Endodermal cell (in vitro differentiated cells): Measurements from ENCODE around the gene BICDL1. TPM values are rescaled to one million over a fixed set of nuclear protein-coding genes. Genes with fewer than 3 reads are reported as not detected.

Source experiments
- DNase-seq: peaks from one replicate; pipeline ENCODE4 v3.0.0-alpha.2; 2017
- H3K27ac ChIP-seq: 2 replicates; pipeline ENCODE4 v1.5.1; 2013; ENCODE audit warnings: mild to moderate bottlenecking, low read depth, low read length, moderate library complexity
- H3K27me3 ChIP-seq: 2 replicates; pipeline ENCODE4 v1.6.1; 2013; ENCODE audit warnings: mild to moderate bottlenecking, low read length, moderate library complexity; ENCODE audit not compliant: insufficient read depth, control insufficient read depth, poor library complexity, severe bottlenecking
- H3K36me3 ChIP-seq: 2 replicates; pipeline ENCODE4 v1.7.0; 2013; ENCODE audit warnings: mild to moderate bottlenecking, low read length, moderate library complexity; ENCODE audit not compliant: control insufficient read depth, insufficient read depth
- H3K4me1 ChIP-seq: one replicate; pipeline ENCODE4 v1.7.0; 2013; ENCODE audit warnings: low read length; ENCODE audit not compliant: control insufficient read depth, insufficient read depth
- H3K4me3 ChIP-seq: 2 replicates; pipeline ENCODE4 v1.5.1; 2013; ENCODE audit warnings: mild to moderate bottlenecking, low read length, moderate library complexity
- H3K9ac ChIP-seq: 2 replicates; pipeline ENCODE4 v1.6.1; 2013; ENCODE audit warnings: mild to moderate bottlenecking, low read length, moderate library complexity; ENCODE audit not compliant: poor library complexity, severe bottlenecking; ENCODE audit errors: extremely low read depth
- H3K9me3 ChIP-seq: 2 replicates; pipeline ENCODE4 v1.6.1; 2013; ENCODE audit warnings: mild to moderate bottlenecking, low read length, moderate library complexity; ENCODE audit not compliant: control insufficient read depth
- H3K27ac Mint-ChIP-seq: 2 replicates; pipeline ENCODE4 v1.8.0; 2020; ENCODE audit warnings: mixed read lengths
- H3K27me3 Mint-ChIP-seq: 2 replicates; pipeline ENCODE4 v1.8.0; 2021; ENCODE audit warnings: mild to moderate bottlenecking, mixed read lengths; ENCODE audit not compliant: insufficient read depth
- H3K36me3 Mint-ChIP-seq: 2 replicates; pipeline ENCODE4 v1.8.0; 2020; ENCODE audit warnings: low read depth, mixed read lengths
- H3K4me1 Mint-ChIP-seq: 2 replicates; pipeline ENCODE4 v1.8.0; 2020; ENCODE audit warnings: mixed read lengths
- H3K4me3 Mint-ChIP-seq: 2 replicates; pipeline ENCODE4 v1.8.0; 2020; ENCODE audit warnings: mild to moderate bottlenecking, moderate library complexity, mixed read lengths
- H3K9me3 Mint-ChIP-seq: 2 replicates; pipeline ENCODE4 v1.8.0; 2020; ENCODE audit warnings: mild to moderate bottlenecking, mixed read lengths
- CTCF ChIP-seq: fragments of 200-600 bp; sonication (generic); conservative IDR thresholded peaks from 2 replicates; pipeline ENCODE4 v1.5.0; 2021; ENCODE audit warnings: antibody characterized with exemption, mild to moderate bottlenecking
- WGBS, 2 experiments: methylation state at CpG; one replicate each; pipeline versions ENCODE4 v1.1.5 to v1.1.7; 2013; ENCODE audit warnings: missing lambda C conversion rate in 2 of 2, mixed read lengths in 1 of 2; ENCODE audit not compliant: insufficient coverage in 1 of 2, insufficient read length in 1 of 2; 5-methylcytosine and 5-hydroxymethylcytosine counted together
- total RNA-seq, 2 donors: library from RNA; stranded (reverse); fragmentation: NEBNext Ultra II Directional in 1 of 2; extraction: Animal tissue kit (Norgen Biotek cat#: 25700) in 1 of 2; gene quantifications; 2 replicates in 1 of 2; 3 replicates in 1 of 2; pipeline ENCODE4 v1.2.1, GENCODE V29; 2021

Gene BICDL1
- total RNA-seq, 2 donors from 2014 or later, result 14.5 to 22.3 TPM

DNA sequence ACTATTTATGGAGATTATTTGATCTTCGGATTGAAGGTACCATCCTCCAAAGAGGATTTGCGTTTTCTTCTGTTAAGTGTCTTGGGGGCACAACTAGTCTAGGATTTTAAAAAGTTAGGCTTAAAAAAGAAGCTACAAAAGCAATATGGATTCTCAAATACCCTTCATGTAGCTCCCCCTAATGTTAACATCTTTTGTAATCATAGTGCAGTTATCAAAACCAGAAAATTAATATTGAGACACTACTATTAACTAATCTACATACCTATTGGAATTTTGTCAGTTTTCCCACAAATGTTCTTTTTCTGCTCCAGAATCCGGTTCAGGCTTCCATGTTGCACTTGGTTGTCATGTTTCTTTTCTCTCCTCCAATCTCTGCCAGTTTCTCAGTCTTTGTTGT is 62.5 kb downstream of the BICDL1 start:
- no peak overlapping the region for H3K27ac Mint-ChIP-seq
- DNase-seq, result no peak
- Histone ChIP-seq H3K36me3 (no peaks in the 10 kb centered on the region), H3K4me3 (no peak overlapping the region), H3K27ac (no peak overlapping the region), H3K9me3 (no peaks in the 10 kb centered on the region), H3K27me3 (no peaks in the 10 kb centered on the region), H3K4me1 (no peaks in the 10 kb centered on the region), H3K9ac (no peak overlapping the region)
- no peak for TF ChIP-seq CTCF
- peaks cover 2% of the 10 kb centered on the region for H3K36me3 Mint-ChIP-seq
- 90 to 98% methylated on average over 2 to 3 of the region's 3 CpGs for WGBS, 2 experiments
- H3K27me3 Mint-ChIP-seq, result no peaks in the 10 kb centered on the region
- H3K4me3 Mint-ChIP-seq, result no peak overlapping the region
- peaks cover 11% of the 10 kb centered on the region for H3K9me3 Mint-ChIP-seq
- H3K4me1 Mint-ChIP-seq, result peaks cover 8% of the 10 kb centered on the region

DNA sequence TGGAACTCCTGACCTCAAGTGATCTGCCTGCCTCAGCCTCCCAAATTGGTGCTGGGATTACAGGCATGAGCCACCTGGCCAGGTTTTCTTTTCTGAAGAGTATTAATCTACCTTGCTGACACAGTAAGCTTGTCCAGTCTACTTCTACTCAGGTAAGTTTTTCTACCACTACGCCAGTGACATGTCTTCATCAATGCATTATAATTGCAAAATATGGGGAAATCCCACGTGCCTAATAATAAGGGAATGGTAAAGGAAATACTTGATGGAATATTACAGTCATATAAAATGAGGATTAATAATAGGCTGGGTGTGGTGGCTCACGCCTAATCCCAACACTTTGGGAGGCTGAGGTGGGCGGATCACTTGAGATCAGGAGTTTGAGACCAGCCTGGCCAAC is 65.3 kb downstream of the BICDL1 start:
- H3K27me3 Mint-ChIP-seq, result no peaks in the 10 kb centered on the region
- no peak overlapping the region for H3K27ac Mint-ChIP-seq
- no peaks in the 10 kb centered on the region for H3K36me3 ChIP-seq
- H3K36me3 Mint-ChIP-seq, result peaks cover 2% of the 10 kb centered on the region
- no peaks in the 10 kb centered on the region for H3K27me3 ChIP-seq
- no peak overlapping the region for H3K4me3 ChIP-seq
- H3K4me3 Mint-ChIP-seq, result no peak overlapping the region
- no peak for TF ChIP-seq CTCF
- H3K9ac ChIP-seq, result no peak overlapping the region
- peaks cover 11% of the 10 kb centered on the region for H3K9me3 Mint-ChIP-seq
- peaks cover 6% of the 10 kb centered on the region for H3K4me1 Mint-ChIP-seq
- 92% methylated on average over 4 of the region's 4 CpGs for WGBS, 2 experiments
- DNase-seq, result no peak
- H3K9me3 ChIP-seq, result no peaks in the 10 kb centered on the region
- H3K27ac ChIP-seq, result no peak overlapping the region
- no peaks in the 10 kb centered on the region for H3K4me1 ChIP-seq

GRCh38 chr12:120055231-120056000 is 66.4 kb downstream of the BICDL1 start:
- Mint-ChIP-seq H3K27me3 (no peaks in the 10 kb centered on the region), H3K9me3 (peaks cover 11% of the 10 kb centered on the region), H3K4me1 (no peaks in the 10 kb centered on the region), H3K4me3 (no peak overlapping the region), H3K36me3 (peaks cover 2% of the 10 kb centered on the region), H3K27ac (no peak overlapping the region)
- Histone ChIP-seq H3K27me3 (no peaks in the 10 kb centered on the region), H3K9ac (no peak overlapping the region), H3K27ac (no peak overlapping the region), H3K9me3 (no peaks in the 10 kb centered on the region), H3K4me3 (no peak overlapping the region), H3K36me3 (no peaks in the 10 kb centered on the region), H3K4me1 (no peaks in the 10 kb centered on the region)
- 83% methylated on average over 1 of the region's 2 CpGs; no CpG with 5 or more reads in 1 of the 2 experiments for WGBS, 2 experiments
- no peak for TF ChIP-seq CTCF
- DNase-seq, result no peak
